Right lobe of liver (tissue), 4 donors: ENCODE results near the gene ITSN1.

ENCODE experiments used
- POLR2A ChIP-seq: fragments of 450-650 bp; IDR thresholded peaks from one replicate; pipeline ENCODE4 v1.6.1; 2017; ENCODE audit warnings: antibody characterized with exemption, mild to moderate bottlenecking
- TF ChIP-seq, protein P1 (sequence below), 4 donors: fragments of 200-600 bp in 3 of 4; fragments of 450-650 bp in 1 of 4; IDR thresholded peaks; one replicate each; pipeline versions ENCODE4 v1.5.1 to v1.8.0; 2016 to 2022; ENCODE audit warnings: antibody characterized with exemption in 4 of 4, mild to moderate bottlenecking in 2 of 4
- donor health status: DM: no; HTN: no; CAD: no.
- donor health status: DM: no; HTN: no; CAD: no.
- donor health status: DM: no; HTN: yes; CAD: no.

DNA sequence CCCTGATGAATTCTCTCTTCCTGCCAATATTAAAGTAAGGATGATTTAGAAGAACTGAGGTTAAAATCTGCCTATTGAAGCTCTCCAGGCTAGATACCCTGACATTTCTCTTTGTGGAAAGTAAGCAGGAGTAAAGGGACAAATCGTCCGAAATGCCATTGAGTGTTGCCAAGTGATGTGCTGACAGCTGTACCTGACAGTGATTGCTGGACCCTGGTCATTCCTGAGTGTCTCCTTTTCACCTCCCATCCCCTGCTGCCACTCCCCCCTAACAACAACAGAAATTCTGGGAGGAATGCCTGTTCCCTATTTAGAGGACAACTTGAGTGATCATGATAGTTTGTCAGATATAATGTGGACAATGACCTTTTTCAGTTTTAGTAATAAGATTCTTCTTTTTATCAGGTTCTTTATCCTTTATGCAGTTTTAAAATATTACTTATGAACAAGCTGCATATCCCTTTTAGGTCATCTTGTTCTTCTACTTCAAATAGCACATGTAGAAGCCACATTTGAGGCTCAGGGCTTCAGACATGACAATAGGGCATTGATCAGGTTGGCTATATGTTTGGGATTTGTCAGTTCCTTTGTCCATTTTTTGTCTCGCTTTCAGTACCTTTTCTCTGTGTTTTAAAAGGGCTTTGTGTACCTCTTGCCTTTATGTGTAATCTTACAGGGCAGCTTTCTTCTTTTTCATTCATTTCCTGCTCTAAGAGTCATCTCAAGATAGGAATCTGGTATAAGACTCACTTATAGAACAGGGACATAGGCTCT, 56.0 kb downstream of the ITSN1 start:
- TF ChIP-seq, protein P1, sequence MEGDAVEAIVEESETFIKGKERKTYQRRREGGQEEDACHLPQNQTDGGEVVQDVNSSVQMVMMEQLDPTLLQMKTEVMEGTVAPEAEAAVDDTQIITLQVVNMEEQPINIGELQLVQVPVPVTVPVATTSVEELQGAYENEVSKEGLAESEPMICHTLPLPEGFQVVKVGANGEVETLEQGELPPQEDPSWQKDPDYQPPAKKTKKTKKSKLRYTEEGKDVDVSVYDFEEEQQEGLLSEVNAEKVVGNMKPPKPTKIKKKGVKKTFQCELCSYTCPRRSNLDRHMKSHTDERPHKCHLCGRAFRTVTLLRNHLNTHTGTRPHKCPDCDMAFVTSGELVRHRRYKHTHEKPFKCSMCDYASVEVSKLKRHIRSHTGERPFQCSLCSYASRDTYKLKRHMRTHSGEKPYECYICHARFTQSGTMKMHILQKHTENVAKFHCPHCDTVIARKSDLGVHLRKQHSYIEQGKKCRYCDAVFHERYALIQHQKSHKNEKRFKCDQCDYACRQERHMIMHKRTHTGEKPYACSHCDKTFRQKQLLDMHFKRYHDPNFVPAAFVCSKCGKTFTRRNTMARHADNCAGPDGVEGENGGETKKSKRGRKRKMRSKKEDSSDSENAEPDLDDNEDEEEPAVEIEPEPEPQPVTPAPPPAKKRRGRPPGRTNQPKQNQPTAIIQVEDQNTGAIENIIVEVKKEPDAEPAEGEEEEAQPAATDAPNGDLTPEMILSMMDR (IDR thresholded peaks at IDR 0.05), result no peak
- TF ChIP-seq POLR2A, result no peak
